ENCODE results near the gene PGAM5. TPM values are rescaled to one million over a fixed set of nuclear protein-coding genes. Genes with fewer than 3 reads are reported as not detected.

Gene PGAM5
- total and polyA plus RNA-seq, 11 donors = 20.7 to 46.5 (median 27.6) TPM

DNA sequence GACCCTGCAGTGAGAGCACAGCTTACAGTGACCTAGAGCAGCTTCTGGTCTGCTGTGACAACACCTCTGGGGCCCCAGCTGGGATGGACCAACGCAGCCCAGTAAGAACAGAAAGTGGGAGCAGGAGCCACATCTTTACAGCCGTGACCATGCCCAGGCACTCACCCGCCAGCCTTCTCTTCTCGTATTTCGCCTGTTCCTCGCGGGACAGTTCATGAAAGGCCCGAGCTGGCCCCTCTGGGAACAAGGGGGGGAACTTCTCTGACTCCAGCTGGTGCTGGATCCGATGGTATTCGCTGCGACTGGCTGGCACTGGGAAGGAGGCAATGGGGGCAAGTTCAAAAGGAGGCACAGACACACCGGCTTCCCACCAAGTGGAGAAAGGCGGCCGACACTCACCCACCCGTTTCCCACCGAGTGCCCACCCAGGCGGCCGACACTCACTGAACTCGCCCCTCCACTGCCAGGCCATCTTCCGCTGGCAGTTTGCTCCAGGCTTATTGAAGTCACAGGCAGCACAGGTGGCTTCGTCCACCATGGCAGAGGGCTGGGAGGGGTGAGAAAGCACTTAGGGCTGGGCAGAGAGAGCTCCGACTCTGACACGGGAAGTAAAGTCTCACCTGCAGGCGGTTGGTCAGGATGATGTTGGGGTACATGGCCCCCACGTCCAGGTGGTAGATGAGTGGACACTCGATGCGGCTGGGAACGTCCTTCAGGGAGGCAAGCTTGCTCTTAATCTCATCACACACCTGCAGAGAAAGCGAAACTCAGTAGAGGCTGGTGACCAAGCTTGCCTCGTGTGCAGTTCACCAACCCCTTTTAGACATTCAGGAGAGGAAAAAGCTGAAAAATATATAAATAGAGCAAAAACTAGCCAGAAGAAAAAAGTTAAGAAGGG lies 42.2 kb upstream of the PGAM5 start:
- ATAC-seq = no peak
- Histone ChIP-seq H3K27ac (no peak overlapping the region), H3K4me1 (no peaks in the 10 kb centered on the region), H3K36me3 (peaks cover 2 to 98% (median 75%) of the 10 kb centered on the region in 9 donors), H3K27me3 (no peaks in the 10 kb centered on the region), H3K4me3 (no peak overlapping the region), H3K9me3 (no peaks in the 10 kb centered on the region)
- intact Hi-C loops (cut with DNase I) = no loop called here
- no peak for DNase-seq
- no peak for TF ChIP-seq CTCF (IDR thresholded peaks at IDR 0.05)
- no peak for TF ChIP-seq POLR2A (IDR thresholded peaks at IDR 0.05)
- WGBS, 4 donors = 95 to 98% (median 96%) methylated on average over 29 to 30 of the region's 30 CpGs

- DNase-seq (no peak), ATAC-seq (no peak)
- Histone ChIP-seq H3K27ac (no peak overlapping the region), H3K27me3 (no peaks in the 10 kb centered on the region), H3K4me3 (no peak overlapping the region), H3K4me1 (no peaks in the 10 kb centered on the region), H3K36me3 (peaks cover 2 to 93% (median 69%) of the 10 kb centered on the region in 9 donors), H3K9me3 (no peaks in the 10 kb centered on the region)
- 88 to 91% (median 89%) methylated on average over 17 of the region's 17 CpGs for WGBS, 4 donors
- TF ChIP-seq POLR2A (IDR thresholded peaks at IDR 0.05) (no peak), CTCF (IDR thresholded peaks at IDR 0.05) (no peak)
- intact Hi-C loops (cut with DNase I) = no loop called here
Measured at GRCh38 chr12:132669166-132669879, 41.3 kb upstream of the PGAM5 start.

GRCh38 chr12:132672116-132672515 lies 38.5 kb upstream of the PGAM5 start:
- no peak for ATAC-seq
- intact Hi-C loops (cut with DNase I) = no loop called here
- peaks cover 2 to 90% (median 71%) of the 10 kb centered on the region in 9 donors for H3K36me3 ChIP-seq
- H3K9me3 ChIP-seq = no peaks in the 10 kb centered on the region
- TF ChIP-seq CTCF (IDR thresholded peaks at IDR 0.05) = no peak
- no peak for TF ChIP-seq POLR2A (IDR thresholded peaks at IDR 0.05)
- H3K27ac ChIP-seq = no peak overlapping the region
- WGBS, 4 donors = 86 to 92% (median 88%) methylated on average over 14 to 16 of the region's 16 CpGs
- no peaks in the 10 kb centered on the region for H3K4me1 ChIP-seq
- H3K27me3 ChIP-seq = no peaks in the 10 kb centered on the region
- H3K4me3 ChIP-seq = no peak overlapping the region
- no peak for DNase-seq

GRCh38 chr12:132672678-132673077 lies 38.0 kb upstream of the PGAM5 start:
- Histone ChIP-seq H3K9me3 (no peaks in the 10 kb centered on the region), H3K4me3 (no peak overlapping the region), H3K27ac (no peak overlapping the region), H3K4me1 (no peaks in the 10 kb centered on the region), H3K27me3 (no peaks in the 10 kb centered on the region), H3K36me3 (peaks cover 0 to 90% (median 71%) of the 10 kb centered on the region in 9 donors)
- TF ChIP-seq POLR2A (IDR thresholded peaks at IDR 0.05) = no peak
- TF ChIP-seq CTCF (IDR thresholded peaks at IDR 0.05) = no peak
- intact Hi-C loops (cut with DNase I) = no loop called here
- ATAC-seq (no peak), DNase-seq (no peak)
- 85 to 91% (median 89%) methylated on average over 10 to 12 of the region's 12 CpGs for WGBS, 4 donors

Data from heart left ventricle (tissue), 16 donors.